Stimulated activated CD8-positive, alpha-beta memory T cell treated with anti-CD3 and anti-CD28 coated beads, Interleukin-4, amount 100 ng/mL, for 48 hours (primary cell): ENCODE results near the gene AIMP2.
"Not testable (repeated sequence)": the region's sequence is repeated elsewhere in the genome, so short reads cannot be mapped to it uniquely, and the experiment has no call there.

Source experiments
- DNase-seq: peaks from one replicate; pipeline ENCODE4 v3.0.0-alpha.2; 2020

The AIMP2 gene

GRCh38 chr7:6008668-6009611, at the start of gene AIMP2, which contains the start of gene PMS2:
Gene AIMP2 (plus strand): TSS chr7:6009272. CDS start chr7:6009364, 92 bp downstream.
Gene PMS2 (minus strand): TSS chr7:6009049. CDS start chr7:6009019, 30 bp downstream.
- DNase-seq = peak; percentile 98

- DNase-seq = not testable (repeated sequence)
Observed at GRCh38 chr7:5963205-5963604, 45.9 kb upstream of the AIMP2 start.

GRCh38 chr7:5963810-5964209, 45.3 kb upstream of the AIMP2 start:
- not testable (repeated sequence) for DNase-seq

DNA sequence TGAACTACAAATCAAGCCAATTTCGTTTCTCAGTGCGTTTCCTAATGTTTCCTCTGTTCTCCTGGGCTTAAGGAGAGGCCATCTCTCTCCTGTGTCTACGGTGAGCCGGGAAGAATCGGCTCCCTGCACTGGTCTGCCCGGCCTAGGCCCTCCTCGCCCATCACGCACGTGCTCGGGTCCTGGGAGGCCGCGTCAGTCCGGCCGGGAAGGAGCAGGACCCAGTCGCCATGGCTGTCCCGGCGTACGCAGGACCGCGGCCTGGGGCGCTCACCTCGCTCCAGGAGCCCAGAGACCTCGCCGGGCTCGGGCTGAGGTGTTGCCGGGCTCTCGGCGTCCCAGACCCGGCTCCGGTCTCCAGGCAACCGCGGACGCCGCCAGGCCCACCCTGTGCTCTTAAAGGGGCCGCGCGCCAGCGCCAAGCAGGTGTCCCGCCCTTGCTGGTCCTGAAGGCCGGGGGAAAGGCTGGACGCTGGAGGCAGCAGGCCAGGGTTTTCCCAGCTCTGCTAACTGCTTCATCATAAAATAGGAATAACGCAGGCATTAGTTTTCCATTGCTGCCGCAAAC, 38.6 kb upstream of the AIMP2 start, which contains the start of gene RSPH10B:
Gene RSPH10B (minus strand): TSS at position 343 of the 565 bp plus-strand sequence. CDS start 3,573 bp downstream, outside the sequence.
- not testable (repeated sequence) for DNase-seq

GRCh38 chr7:5973580-5973979, 35.5 kb upstream of the AIMP2 start:
- not testable (repeated sequence) for DNase-seq

DNA sequence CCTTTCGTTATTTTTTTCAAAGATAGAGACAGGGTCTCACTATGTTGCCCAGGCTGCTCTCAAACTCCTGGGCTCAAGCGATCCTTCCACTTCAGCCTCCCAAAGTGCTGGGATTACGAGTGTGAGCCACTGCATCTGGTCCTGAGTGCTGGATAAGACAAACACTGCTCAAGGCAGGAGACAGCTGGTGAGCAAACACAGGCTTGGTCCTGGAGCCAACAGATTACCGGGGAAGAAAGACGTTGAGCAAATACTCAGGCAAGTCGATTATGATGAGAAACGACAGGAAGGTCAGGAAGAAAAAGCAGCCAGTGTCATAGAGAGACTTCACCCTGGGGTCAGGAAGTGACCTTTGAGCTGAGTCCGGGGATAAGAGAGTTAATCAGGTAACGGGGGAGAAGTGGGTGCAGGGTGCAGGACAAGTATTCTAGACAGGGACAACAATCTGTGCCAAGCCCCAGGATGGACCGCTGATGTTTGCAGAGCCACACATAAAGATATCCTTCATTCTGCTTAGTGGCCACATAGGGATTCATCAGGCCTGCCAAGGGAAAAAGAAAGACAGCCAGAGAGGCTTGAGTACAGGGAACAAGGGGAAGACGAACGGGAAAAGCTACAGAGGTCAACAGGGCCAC, 29.3 kb upstream of the AIMP2 start:
- not testable (repeated sequence) for DNase-seq

GRCh38 chr7:5987061-5987460, 22.0 kb upstream of the AIMP2 start:
- not testable (repeated sequence) for DNase-seq

DNA sequence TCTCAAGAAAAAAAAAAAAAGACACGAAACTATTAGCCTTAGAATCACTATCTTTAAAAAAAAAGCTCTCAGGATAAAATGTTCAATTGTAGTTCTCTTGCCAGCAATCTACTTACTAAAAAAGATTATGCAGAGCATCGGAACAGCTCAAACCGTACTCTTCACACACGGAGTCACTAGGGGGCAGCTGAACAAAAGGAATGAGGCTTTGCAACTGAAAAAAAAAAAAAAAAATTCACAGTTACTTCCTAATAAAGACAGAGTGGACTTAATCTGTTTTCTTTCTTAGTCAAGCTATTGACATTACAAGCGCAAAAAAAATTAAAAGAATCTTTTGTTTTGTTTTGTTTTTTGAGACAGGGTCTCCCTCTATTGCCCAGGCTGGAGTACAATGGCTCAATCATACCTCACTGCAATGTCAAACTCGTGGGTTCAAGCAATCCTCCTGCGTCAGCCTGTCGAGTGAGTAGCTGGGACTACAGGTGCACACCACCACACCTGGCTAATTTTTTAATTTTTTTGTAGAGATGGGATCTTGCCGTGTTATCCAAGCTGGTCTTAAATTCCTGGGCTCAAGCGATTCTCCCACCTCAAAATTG, 11.8 kb upstream of the AIMP2 start:
- no peak for DNase-seq

GRCh38 chr7:6007386-6007785, 1.7 kb upstream of the AIMP2 start:
- no peak for DNase-seq

DNA sequence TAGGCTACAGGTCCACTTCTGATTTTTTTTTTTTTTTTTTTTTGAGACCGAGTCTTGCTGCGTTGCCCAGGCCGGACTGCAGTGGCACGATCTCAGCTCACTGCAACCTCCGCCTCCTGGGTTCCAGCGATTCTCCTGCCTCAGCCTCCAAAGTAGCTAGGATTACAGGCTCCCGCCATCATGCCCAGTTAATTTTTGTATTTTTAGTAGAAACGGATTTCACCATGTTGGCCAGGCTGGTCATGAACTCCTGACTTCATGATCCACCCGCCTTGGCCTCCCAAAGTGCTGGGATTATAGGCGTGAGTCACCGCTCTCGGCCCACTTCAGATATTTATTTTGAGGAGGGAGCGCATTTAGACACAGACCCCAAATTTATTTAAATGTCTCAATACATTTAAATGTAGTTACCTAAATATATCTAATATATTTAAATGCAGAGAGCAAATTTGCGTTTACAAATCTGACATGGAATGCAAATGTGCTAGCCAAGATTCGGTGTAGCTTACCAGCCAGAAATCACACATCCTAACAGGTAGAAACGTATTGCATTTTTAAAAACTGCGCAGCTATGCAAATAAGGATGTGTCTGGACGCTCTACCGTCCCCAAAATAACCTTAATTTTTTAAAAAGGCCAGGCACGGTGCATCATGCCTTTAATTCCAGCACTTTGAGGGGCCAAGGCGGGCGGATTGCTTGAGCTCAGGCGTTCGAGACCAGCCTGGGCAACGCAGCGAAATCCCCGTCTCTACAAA, 1.1 kb upstream of the AIMP2 start:
- not testable (repeated sequence) for DNase-seq

GRCh38 chr7:6010370-6010769, 1.3 kb downstream of the AIMP2 start:
- not testable (repeated sequence) for DNase-seq

- DNase-seq = no peak
Observed at GRCh38 chr7:6011541-6011940, 2.5 kb downstream of the AIMP2 start.

DNA sequence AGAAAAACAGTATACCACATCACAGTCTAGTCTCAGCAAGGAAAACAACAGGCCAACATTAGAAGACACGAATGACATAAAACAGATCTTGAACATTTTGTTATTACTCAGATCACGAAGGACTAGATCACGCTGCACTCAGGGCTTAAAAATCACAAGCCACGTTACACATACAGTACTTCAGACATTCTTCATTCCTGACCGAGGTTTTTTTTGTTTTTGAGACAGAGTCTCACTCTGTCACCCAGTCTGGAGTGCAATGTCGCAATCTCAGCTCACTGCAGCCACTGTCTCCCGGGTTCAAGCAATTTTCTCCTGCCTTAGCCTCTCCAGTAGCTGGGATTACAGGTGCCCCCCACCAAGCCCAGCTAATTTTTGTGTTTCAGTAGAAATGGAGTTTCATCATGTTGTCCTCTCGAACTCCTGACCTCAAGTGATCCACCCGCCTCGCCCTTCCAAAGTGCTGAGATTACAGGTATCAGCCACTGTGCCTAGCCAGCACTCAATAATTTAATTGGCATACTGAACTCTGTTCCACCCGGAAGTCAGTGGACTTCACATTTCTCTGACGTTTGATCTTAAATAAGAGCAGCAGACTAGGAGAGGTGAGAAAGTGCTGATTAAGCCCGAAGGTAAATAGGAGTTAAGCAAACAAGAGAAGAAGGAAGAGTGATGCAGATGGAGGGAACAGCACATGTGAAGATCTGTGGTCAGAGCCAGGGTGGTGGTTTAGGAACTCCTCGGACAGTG, 3.5 kb downstream of the AIMP2 start:
- DNase-seq = no peak

DNA sequence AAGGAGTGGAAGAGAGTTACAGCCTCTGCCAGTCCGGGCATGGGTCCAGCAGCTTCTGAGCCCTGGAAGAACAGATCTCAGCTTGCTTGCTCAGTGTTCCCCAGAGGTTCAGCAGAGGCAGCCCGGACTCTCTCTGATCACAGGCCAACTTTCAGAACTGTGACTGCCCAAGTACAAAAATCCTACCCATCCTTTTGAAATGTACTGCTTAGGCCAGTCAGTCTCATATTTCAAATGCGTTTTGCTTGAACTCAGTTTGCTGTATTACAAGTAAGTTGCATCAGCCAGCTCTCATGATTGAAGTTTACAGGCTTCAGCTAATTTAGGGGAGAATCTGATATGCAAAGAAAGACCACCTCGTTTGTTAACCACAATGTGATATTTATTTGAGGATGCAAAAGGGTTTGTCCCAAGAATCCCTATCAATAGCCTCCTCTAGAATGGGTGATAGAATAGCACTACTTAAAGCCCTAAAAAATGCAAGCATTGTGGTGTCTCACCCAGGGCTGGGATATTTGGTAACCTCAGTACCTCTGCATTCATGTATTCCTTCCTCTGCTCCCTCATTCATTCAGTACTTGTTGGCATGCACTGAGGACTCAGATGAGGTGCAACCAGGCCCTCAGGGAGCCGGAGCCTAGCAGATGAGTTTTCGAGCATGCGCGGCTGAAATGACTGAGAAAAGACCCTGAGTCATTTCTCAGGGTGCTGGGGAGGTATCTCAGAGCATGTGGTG, 7.0 kb downstream of the AIMP2 start:
- peak; percentile 41 for DNase-seq

DNA sequence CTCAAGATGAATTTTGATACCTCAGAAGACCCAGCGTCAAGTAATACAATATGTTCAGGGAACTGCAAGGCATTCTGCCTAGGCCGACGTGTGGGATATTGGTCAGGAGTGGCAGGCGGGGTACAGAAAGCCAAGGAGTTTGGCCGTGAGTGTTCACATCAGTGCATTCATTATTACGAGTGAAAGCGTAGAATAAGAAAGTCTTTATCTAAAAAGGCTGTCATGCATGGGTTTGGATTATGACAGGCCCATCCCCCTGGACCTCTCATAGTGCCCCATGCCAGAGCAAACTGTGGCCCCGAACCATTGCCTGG, 7.5 kb downstream of the AIMP2 start:
- no peak for DNase-seq

GRCh38 chr7:6020371-6021286, 11.6 kb downstream of the AIMP2 start:
- no peak for DNase-seq

DNA sequence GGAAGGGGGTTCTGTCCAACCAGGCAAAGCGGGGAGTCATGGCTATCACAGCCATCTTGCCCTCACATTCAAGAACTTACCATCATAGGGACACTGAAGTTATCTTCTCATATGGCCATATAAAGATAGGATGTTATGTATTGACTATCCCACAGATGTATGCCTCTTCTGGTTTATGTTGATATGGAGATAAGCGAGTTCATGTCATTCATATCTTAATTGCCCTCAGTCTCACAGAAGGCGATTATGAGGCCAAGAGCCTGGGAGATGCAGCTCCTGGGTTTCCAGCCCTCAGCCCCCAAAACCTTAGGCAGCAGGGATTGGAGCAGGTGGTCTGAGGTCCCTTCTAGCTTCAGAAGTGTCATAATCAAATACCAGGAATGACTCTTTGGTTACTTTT, 13.6 kb downstream of the AIMP2 start:
- no peak for DNase-seq

DNA sequence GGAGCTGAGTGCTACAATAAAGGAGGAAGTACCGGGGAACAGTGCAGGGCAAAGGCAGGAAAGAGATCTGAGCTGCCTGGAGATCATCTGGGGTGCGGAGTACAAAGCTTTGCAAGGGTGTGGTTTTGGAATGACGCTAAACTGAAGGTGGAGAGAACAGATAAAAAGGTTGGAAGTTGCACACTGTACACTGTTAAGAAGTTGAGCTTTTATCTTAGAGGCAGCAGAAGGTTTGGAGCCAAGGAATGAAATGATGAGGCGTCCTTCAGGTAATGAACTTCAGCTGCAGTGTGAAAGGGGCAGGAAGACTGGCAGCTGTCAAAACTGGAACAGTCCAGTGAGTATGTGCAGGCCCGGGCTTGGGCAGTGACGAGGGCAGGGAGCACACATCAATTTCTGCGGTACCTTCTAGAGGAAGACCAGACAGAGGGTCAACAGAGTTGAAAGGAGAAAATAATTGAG, 14.9 kb downstream of the AIMP2 start:
- no peak for DNase-seq

GRCh38 chr7:6026011-6026819, 17.1 kb downstream of the AIMP2 start:
- DNase-seq = peak; percentile 75
